PC-3 (cell line): Measurements from ENCODE around the gene PIGU. TPM values are rescaled to one million over a fixed set of nuclear protein-coding genes. Genes with fewer than 3 reads are reported as not detected.

Experiments used
- ATAC-seq: fragments of 200-7000 bp; cut with Tn5 transposase; 2 replicates; pipeline ENCODE4 v1.9.1; 2020; ENCODE audit warnings: mild to moderate bottlenecking, moderate library complexity
- BruUV-seq: library from RNA; stranded (reverse); fragments of 400-500 nt; replicated peaks from 2 replicates; lab custom pipeline; 2021; lab: Mats Ljungman, UMichigan
- CTCF ChIA-PET: fragments of 300-600 bp; sonication (Branson Sonifier 250); formaldehyde crosslinking; loops from one replicate; lab custom pipeline; 2022; ENCODE audit warnings: antibody characterized with exemption; lab: Charles Lee
- POLR2A ChIA-PET: fragments of 300-600 bp; sonication (Branson Sonifier 250); formaldehyde crosslinking; loops from one replicate; lab custom pipeline; 2022; ENCODE audit warnings: antibody characterized with exemption; ENCODE audit not compliant: unreplicated experiment; lab: Charles Lee
- DNase-seq: peaks from one replicate; pipeline ENCODE4 v3.0.0-alpha.2; 2015
- H2AFZ ChIP-seq: fragments of 300-600 bp; sonication (generic); 2 replicates; pipeline ENCODE4 v1.6.0; 2016; ENCODE audit warnings: antibody characterized with exemption, low read length
- H3F3A ChIP-seq: fragments of 300-600 bp; sonication (generic); one replicate; pipeline ENCODE4 v1.6.0; 2017; ENCODE audit warnings: antibody characterized with exemption, low read length, control low read depth, mild to moderate bottlenecking; ENCODE audit not compliant: unreplicated experiment
- H3K27ac ChIP-seq: fragments of 300-600 bp; sonication (generic); 2 replicates; pipeline ENCODE4 v1.5.1; 2016; ENCODE audit warnings: mild to moderate bottlenecking, low read length
- H3K27me3 ChIP-seq: fragments of 300-600 bp; sonication (generic); 2 replicates; pipeline ENCODE4 v1.6.1; 2016; ENCODE audit warnings: low read length, mixed read lengths
- H3K36me3 ChIP-seq: fragments of 300-600 bp; sonication (generic); 2 replicates; pipeline ENCODE4 v1.6.1; 2016; ENCODE audit warnings: low read depth, mixed run types, low read length, mixed read lengths
- H3K4me1 ChIP-seq: fragments of 300-600 bp; sonication (generic); 2 replicates; pipeline ENCODE4 v1.5.1; 2016; ENCODE audit warnings: low read length; ENCODE audit not compliant: insufficient read depth
- H3K4me2 ChIP-seq: fragments of 300-600 bp; sonication (generic); 2 replicates; pipeline ENCODE4 v1.6.0; 2016; ENCODE audit warnings: low read length
- H3K4me3 ChIP-seq: fragments of 300-600 bp; sonication (generic); 2 replicates; pipeline ENCODE4 v1.5.1; 2016; ENCODE audit warnings: mild to moderate bottlenecking, low read length, mixed read lengths
- H3K79me2 ChIP-seq: fragments of 300-600 bp; sonication (generic); 2 replicates; pipeline ENCODE4 v1.6.1; 2017; ENCODE audit warnings: low read length, mixed read lengths
- H3K9ac ChIP-seq: fragments of 300-600 bp; sonication (generic); 2 replicates; pipeline ENCODE4 v1.6.0; 2016; ENCODE audit warnings: mild to moderate bottlenecking, low read length
- H3K9me2 ChIP-seq: fragments of 300-600 bp; sonication (generic); replicated peaks from 2 replicates; pipeline ENCODE4 v1.6.1; 2016; ENCODE audit warnings: mixed run types, low read length, mixed read lengths
- H3K9me3 ChIP-seq: fragments of 300-600 bp; sonication (generic); 2 replicates; pipeline ENCODE4 v1.6.1; 2016; ENCODE audit warnings: low read length, mixed read lengths
- H4K20me1 ChIP-seq: fragments of 300-600 bp; sonication (generic); 2 replicates; pipeline ENCODE4 v1.6.1; 2016; ENCODE audit warnings: low read length, mixed read lengths
- CTCF ChIP-seq: fragments of 300-600 bp; sonication (generic); conservative IDR thresholded peaks from 2 replicates; pipeline ENCODE4 v1.5.1; 2017; ENCODE audit warnings: antibody characterized with exemption, low read depth, mild to moderate bottlenecking, low read length
- EZH2 ChIP-seq: fragments of 300-600 bp; sonication (generic); IDR thresholded peaks from one replicate; pipeline ENCODE4 v1.6.1; 2017; ENCODE audit warnings: antibody characterized with exemption, mild to moderate bottlenecking, low read length; ENCODE audit not compliant: unreplicated experiment
- EZH2phosphoT487 ChIP-seq: fragments of 300-600 bp; sonication (generic); IDR thresholded peaks from 2 replicates; pipeline ENCODE4 v1.6.1; 2018; ENCODE audit warnings: mild to moderate bottlenecking, antibody characterized with exemption, low read length, borderline replicate concordance
- intact Hi-C: fragments of 100-400 bp; cut with micrococcal nuclease; formaldehyde crosslinking; loops from 2 replicates; pipeline ENCODE4 v1.9.0; 2023
- total RNA-seq: library from RNA; depleted of rRNA; stranded (reverse); fragments of >200 nt; gene quantifications from 2 replicates; pipeline ENCODE4 v1.2.3, GENCODE V29; 2014

Gene PIGU
- total RNA-seq, 1 experiment from 2014 or later = 24.5 TPM

DNA sequence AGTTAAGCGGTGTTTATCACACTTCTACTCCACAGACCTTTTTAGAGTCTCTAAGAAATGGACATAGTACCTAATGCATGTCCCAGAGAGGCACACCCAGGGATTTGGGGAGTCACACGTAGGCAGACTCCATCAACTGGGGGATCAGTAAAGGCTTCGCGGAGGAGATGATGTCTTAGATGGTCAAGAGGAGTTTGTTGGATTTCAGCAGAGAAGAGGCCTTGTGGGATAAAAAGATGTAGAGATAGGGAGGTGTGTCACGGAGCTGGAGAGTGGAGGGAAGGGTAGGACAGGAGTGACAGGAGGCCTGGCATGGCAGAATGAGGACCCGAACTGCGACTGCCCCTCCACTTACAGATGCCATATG lies 151.6 kb downstream of the PIGU start:
- no peaks in the 10 kb centered on the region for H3K9me2 ChIP-seq
- H3K4me3 ChIP-seq = peak overlapping the region; percentile 14; the same call in 1 of the 2 replicates
- H4K20me1 ChIP-seq = peaks cover 7% of the 10 kb centered on the region
- BruUV-seq = TSS peak; percentile 53
- peaks cover 5% of the 10 kb centered on the region for H3F3A ChIP-seq
- peak overlapping the region; percentile 65 for H3K4me2 ChIP-seq
- intact Hi-C loops = no loop called here
- H3K4me1 ChIP-seq = peaks cover 44% of the 10 kb centered on the region
- TF ChIP-seq CTCF = no peak
- no peak for TF ChIP-seq EZH2phosphoT487
- no peak for TF ChIP-seq EZH2
- no peaks in the 10 kb centered on the region for H3K27me3 ChIP-seq
- H3K9ac ChIP-seq = peak overlapping the region; percentile 42
- H3K9me3 ChIP-seq = no peaks in the 10 kb centered on the region
- peaks cover 26% of the 10 kb centered on the region for H3K36me3 ChIP-seq
- no peak for DNase-seq
- H3K79me2 ChIP-seq = peaks cover 59% of the 10 kb centered on the region
- H3K27ac ChIP-seq = peak overlapping the region; percentile 84
- no peak overlapping the region for H2AFZ ChIP-seq
- POLR2A ChIA-PET = interaction anchor here (1.8 kb wide), 1 partner anchor 9 kb away, joined by 26 read pairs; the partner anchor contains the start of gene DYNLRB1
- ATAC-seq = peak; percentile 3
- CTCF ChIA-PET = interaction anchor here (0.8 to 1.4 kb wide), 2 partner anchors 13 to 213 kb away, joined by 3 read pairs; no protein-coding TSS in a partner anchor

GRCh38 chr20:34524426-34524825 lies 152.5 kb downstream of the PIGU start:
- Histone ChIP-seq H3K9ac (no peak overlapping the region), H3F3A (peaks cover 5% of the 10 kb centered on the region), H3K36me3 (peaks cover 22% of the 10 kb centered on the region), H3K4me2 (no peak overlapping the region), H4K20me1 (peaks cover 7% of the 10 kb centered on the region), H3K9me2 (no peaks in the 10 kb centered on the region), H3K27ac (no peak overlapping the region; the same call in 1 of the 2 replicates), H2AFZ (no peak overlapping the region), H3K9me3 (no peaks in the 10 kb centered on the region), H3K4me1 (peaks cover 44% of the 10 kb centered on the region), H3K79me2 (peaks cover 62% of the 10 kb centered on the region), H3K4me3 (no peak overlapping the region), H3K27me3 (no peaks in the 10 kb centered on the region)
- ATAC-seq (no peak), DNase-seq (no peak)
- CTCF ChIA-PET = no interaction called here
- TF ChIP-seq EZH2phosphoT487 (no peak), EZH2 (no peak), CTCF (no peak)
- intact Hi-C loops = loop anchor here (5.0 kb wide), 1 partner anchor 267 kb away; no protein-coding TSS in a partner anchor
- POLR2A ChIA-PET = interaction anchor here (1.8 kb wide), 1 partner anchor 8 kb away, joined by 26 read pairs; the partner anchor contains the start of gene DYNLRB1
- BruUV-seq = no TSS peak
